ENCODE measurements around the gene VPS51. TPM values are rescaled to one million over a fixed set of nuclear protein-coding genes. Genes with fewer than 3 reads are reported as not detected.

The VPS51 gene
- total and polyA plus RNA-seq, 10 of the 15 experiments (the other 5 are each of a cell fraction or from before 2014, with no cell fraction given) = 1.5 to 279 (median 53.2) TPM

DNA sequence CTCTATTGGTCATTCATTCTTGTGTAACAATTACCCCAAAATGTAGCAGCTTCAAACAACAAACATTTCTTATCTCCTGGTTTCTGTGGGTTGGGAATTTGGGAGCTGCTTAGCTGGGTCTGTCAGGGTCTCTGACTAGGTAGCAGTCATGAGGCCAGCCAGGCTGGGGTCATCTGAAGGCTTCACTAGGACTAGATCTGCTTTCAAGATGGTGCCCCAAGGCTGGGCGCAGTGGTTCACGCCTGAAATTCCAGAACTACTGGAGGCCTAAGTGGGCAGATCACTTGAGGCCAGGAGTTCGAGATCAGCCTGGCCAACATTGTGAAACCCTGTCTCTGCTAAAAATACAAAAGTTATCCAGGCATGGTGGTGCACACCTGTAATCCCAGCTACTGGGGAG lies 60.9 kb downstream of the VPS51 start:
- no peak for ATAC-seq

More for the DNA sequence above, 60.9 kb downstream of the VPS51 start:
- H3K4me1 ChIP-seq (ENCODE audit: control insufficient read depth, insufficient read depth, low read length) = peaks cover 22% of the 10 kb centered on the region
- intact Hi-C loops (cut with micrococcal nuclease; ENCODE audit: unreplicated experiment) (no loop called here), in situ Hi-C loops (cut with MboI) (no loop called here)
- H3K9me3 ChIP-seq (replicated peaks; ENCODE audit: control insufficient read depth, insufficient read depth, low read length) = no peaks in the 10 kb centered on the region
- H2AFZ ChIP-seq (ENCODE audit: control insufficient read depth, low read depth, low read length) = no peak overlapping the region
- H3K4me3 ChIP-seq = no peak overlapping the region
- TF ChIP-seq RAD51 (IDR thresholded peaks at IDR 0.05) = no peak
- no peak for TF ChIP-seq NRF1 (conservative IDR thresholded peaks at IDR 0.05; ENCODE audit: low read depth, low read length)
- no peak for TF ChIP-seq ZNF217 (IDR thresholded peaks at IDR 0.05)
- TF ChIP-seq SUZ12 (IDR thresholded peaks at IDR 0.05; ENCODE audit: unreplicated experiment) = no peak
- TF ChIP-seq RUNX3 (IDR thresholded peaks at IDR 0.05; ENCODE audit: low read length) = no peak
- TF ChIP-seq HDAC6 (IDR thresholded peaks at IDR 0.05; ENCODE audit: unreplicated experiment) = no peak
- TF ChIP-seq ZBED1 (IDR thresholded peaks at IDR 0.05; ENCODE audit: borderline replicate concordance) = no peak
- no peak for TF ChIP-seq EED (IDR thresholded peaks at IDR 0.05; ENCODE audit: low read depth)
- TF ChIP-seq ELK1 (IDR thresholded peaks at IDR 0.05; ENCODE audit: low read depth, low read length) = no peak
- TF ChIP-seq SPI1 (IDR thresholded peaks at IDR 0.05; ENCODE audit: borderline replicate concordance, insufficient read depth, low read depth, low read length) = no peak
- TF ChIP-seq ESRRA (IDR thresholded peaks at IDR 0.05; ENCODE audit: low read length) = no peak
- TF ChIP-seq ZNF24 (IDR thresholded peaks at IDR 0.05) = no peak
- TF ChIP-seq NBN (IDR thresholded peaks at IDR 0.05) = no peak
- no peak for TF ChIP-seq PAX8 (IDR thresholded peaks at IDR 0.05)
- TF ChIP-seq RAD21 (IDR thresholded peaks at IDR 0.05; ENCODE audit: insufficient read depth, low read depth, low read length) = no peak
- no peak for TF ChIP-seq CEBPZ (IDR thresholded peaks at IDR 0.05; ENCODE audit: low read depth, low read length)
- TF ChIP-seq CHD1 (IDR thresholded peaks at IDR 0.05; ENCODE audit: low read depth, low read length) = no peak
- no peak for TF ChIP-seq PBX3 (IDR thresholded peaks at IDR 0.05; ENCODE audit: insufficient replicate concordance, low read depth, low read length)
- no peak for TF ChIP-seq LARP7 (IDR thresholded peaks at IDR 0.05)
- H3K27ac ChIP-seq (ENCODE audit: control insufficient read depth, insufficient read depth) = no peak overlapping the region
- H3K36me3 ChIP-seq (ENCODE audit: control insufficient read depth in 2 of 2, insufficient read depth in 2 of 2, low read length in 1 of 2) = no peaks in the 10 kb centered on the region
- no peaks in the 10 kb centered on the region for H3K79me2 ChIP-seq (ENCODE audit: control insufficient read depth, insufficient read depth, low read length)
- ChIA-PET POLR2A (interaction anchor here (0.7 to 1.4 kb wide), 2 partner anchors 16 to 22 kb away, joined by 3 to 4 read pairs; no protein-coding TSS in a partner anchor), SMC1A (ENCODE audit: uncharacterized antibody, unreplicated experiment) (interaction anchor here (1.3 kb wide), 1 partner anchor 21 kb away, joined by 7 read pairs; no protein-coding TSS in a partner anchor), CTCF (interaction anchor here (1.1 kb wide), 1 partner anchor 9 kb away, joined by 4 read pairs; no protein-coding TSS in a partner anchor), RAD21 (ENCODE audit: unreplicated experiment) (no interaction called here)
- no peak overlapping the region for H3K4me2 ChIP-seq (ENCODE audit: control insufficient read depth, insufficient read depth)
- BruUV-seq (replicated peaks) = no TSS peak
- H3K9ac ChIP-seq (ENCODE audit: control insufficient read depth, insufficient read depth, low read length) = no peak overlapping the region
- no peak for DNase-seq (ENCODE audit: low read depth, low spot score)
- H3K27me3 ChIP-seq (replicated peaks in 1 of 2; ENCODE audit: control insufficient read depth in 2 of 2, insufficient read depth in 2 of 2, low read length in 1 of 2) = no peaks in the 10 kb centered on the region
- FAIRE-seq = no peak
- H4K20me1 ChIP-seq (ENCODE audit: control insufficient read depth, insufficient read depth) = no peaks in the 10 kb centered on the region
- WGBS (ENCODE audit: insufficient coverage, insufficient replicate concordance, low lambda C conversion rate, missing lambda C conversion rate) = 93% methylated on average over 3 of the region's 3 CpGs

Measured in GM12878 (cell line).